ENCODE data around the gene GRIN3A. TPM values are rescaled to one million over a fixed set of nuclear protein-coding genes. Genes with fewer than 3 reads are reported as not detected.
A peak's percentile ranks its signal among the peaks of the same experiment; 100 is the strongest.
"Not testable (repeated sequence)": the region's sequence is repeated elsewhere in the genome, so short reads cannot be mapped to it uniquely, and the experiment has no call there.

The GRIN3A gene
- polyA plus RNA-seq, 10 donors, result 0.42 to 1.7 (median 0.92) TPM

GRCh38 chr9:101579711-101580545 is 158.5 kb downstream of the GRIN3A start:
- peak in 1 of 3 donors; percentile 35 for DNase-seq

GRCh38 chr9:101578378-101578777 is 160.1 kb downstream of the GRIN3A start:
- DNase-seq, result no peak

GRCh38 chr9:101574731-101575333 is 163.6 kb downstream of the GRIN3A start:
- no peak for DNase-seq

- DNase-seq, result no peak
Measured at GRCh38 chr9:101572316-101572715, 166.1 kb downstream of the GRIN3A start.

GRCh38 chr9:101571114-101571513 is 167.3 kb downstream of the GRIN3A start:
- DNase-seq, result no peak

- no peak for DNase-seq
Measured at GRCh38 chr9:101569741-101570501, 168.5 kb downstream of the GRIN3A start.

GRCh38 chr9:101567725-101568350 is 170.6 kb downstream of the GRIN3A start:
- DNase-seq, result no peak

GRCh38 chr9:101566904-101567724 is 171.3 kb downstream of the GRIN3A start:
- no peak for DNase-seq

GRCh38 chr9:101564252-101564651 is 174.2 kb downstream of the GRIN3A start:
- DNase-seq, result no peak

GRCh38 chr9:101562966-101563365 is 175.5 kb downstream of the GRIN3A start:
- DNase-seq, result no peak

- no peak for DNase-seq
Measured at GRCh38 chr9:101561740-101562139, 176.7 kb downstream of the GRIN3A start.

- not testable (repeated sequence) for DNase-seq
Measured at GRCh38 chr9:101549472-101550098, 188.9 kb downstream of the GRIN3A start.

GRCh38 chr9:101543098-101543735 is 195.2 kb downstream of the GRIN3A start:
- no peak for DNase-seq

- no peak for DNase-seq
Measured at GRCh38 chr9:101540069-101540468, 198.4 kb downstream of the GRIN3A start.

- peak; percentile 13 to 53 (median 27) for DNase-seq
Measured at GRCh38 chr9:101536938-101537337, 201.5 kb downstream of the GRIN3A start.

- DNase-seq, result no peak
Measured at GRCh38 chr9:101536351-101536750, 202.1 kb downstream of the GRIN3A start.

GRCh38 chr9:101533334-101534204 is 204.9 kb downstream of the GRIN3A start, which contains the start of gene RNF20:
TSS of gene RNF20 (plus strand) at chr9:101533853. CDS start at chr9:101535424, 1,571 bp downstream.
- DNase-seq, result peak; percentile 99 to 100 (median 99)

- peak; percentile 59 to 75 (median 62) for DNase-seq
Measured at GRCh38 chr9:101530076-101530711, 208.3 kb downstream of the GRIN3A start.

Measured in muscle of back (tissue), 11 donors.